Transverse colon (tissue), 4 donors: ENCODE results near the gene IGF2BP2. TPM values are rescaled to one million over a fixed set of nuclear protein-coding genes. Genes with fewer than 3 reads are reported as not detected.
A peak's percentile ranks its signal among the peaks of the same experiment; 100 is the strongest.

Experiments
- DNase-seq: peaks from one replicate; pipeline ENCODE4 v3.0.0-alpha.2; 2019
- H3K27ac ChIP-seq, 4 donors: fragments of 200-600 bp; sonication (generic); 2 replicates each; pipeline ENCODE4 v1.5.1; 2016 to 2018; ENCODE audit warnings: inconsistent platforms in 4 of 4
- H3K27me3 ChIP-seq: fragments of 200-600 bp; sonication (generic); 2 replicates; pipeline ENCODE4 v1.5.1; 2017; ENCODE audit warnings: inconsistent platforms
- H3K36me3 ChIP-seq, 4 donors: fragments of 200-600 bp; sonication (generic); 2 replicates each; pipeline ENCODE4 v1.5.1; 2017 to 2019; ENCODE audit warnings: inconsistent platforms in 4 of 4
- H3K4me1 ChIP-seq, 4 donors: fragments of 200-600 bp; sonication (generic); 2 replicates each; pipeline ENCODE4 v1.5.1; 2017 to 2020; ENCODE audit warnings: inconsistent platforms in 4 of 4
- H3K4me3 ChIP-seq, 4 donors: fragments of 200-600 bp; sonication (generic); 1 replicate in 1 of 4; 2 replicates in 3 of 4; pipeline versions ENCODE4 v1.5.1 to v1.6.1; 2017 to 2019; ENCODE audit warnings: inconsistent platforms in 4 of 4
- H3K9me3 ChIP-seq, 2 donors: fragments of 200-600 bp; sonication (generic); 2 replicates each; pipeline ENCODE4 v1.5.1; 2017 to 2019; ENCODE audit warnings: inconsistent platforms in 2 of 2
- CTCF ChIP-seq, 5 experiments: fragments of 200-600 bp in 3 of 5; fragments of 450-650 bp in 2 of 5; sonication (generic) in 3 of 5; IDR thresholded peaks; 1 replicate in 2 of 5; 2 replicates in 3 of 5; pipeline ENCODE4 v1.5.1; 2016 to 2017; ENCODE audit warnings: antibody characterized with exemption in 5 of 5, inconsistent platforms in 3 of 5, mild to moderate bottlenecking in 2 of 5, moderate library complexity in 1 of 5
- EP300 ChIP-seq: sonication (generic); formaldehyde crosslinking; IDR thresholded peaks from one replicate; pipeline ENCODE4 v1.6.1; 2017; ENCODE audit warnings: antibody characterized with exemption, low read depth
- POLR2A ChIP-seq: fragments of 450-650 bp; IDR thresholded peaks from one replicate; pipeline ENCODE4 v1.6.1; 2016; ENCODE audit warnings: antibody characterized with exemption, mild to moderate bottlenecking, moderate library complexity
- POLR2AphosphoS5 ChIP-seq, 3 donors: sonication (generic); formaldehyde crosslinking; IDR thresholded peaks; one replicate each; pipeline ENCODE4 v1.6.1; 2016; ENCODE audit warnings: antibody characterized with exemption in 3 of 3
- WGBS, 2 donors: methylation state at CpG; one replicate each; pipeline ENCODE4 v1.1.5; 2018; ENCODE audit warnings: low coverage in 1 of 2; 5-methylcytosine and 5-hydroxymethylcytosine counted together
- in situ Hi-C, 4 donors: fragments of 200-750 bp; cut with MboI; loops; one replicate each; pipeline versions ENCODE4 v1.15.0 to v1.15.1; 2017; ENCODE audit warnings: low sequenced_read_pairs in 3 of 4, low pct_ligation_motif_present in 1 of 4, low pct_unique_long_range_greater_than_20kb in 1 of 4
- intact Hi-C: fragments of 100-400 bp; cut with DNase I; formaldehyde crosslinking; loops from one replicate; pipeline ENCODE4 v1.15.1; 2023; ENCODE audit warnings: low total_unique reads
- total RNA-seq, 4 donors: library from RNA; depleted of rRNA; stranded (reverse); fragments of >200 nt; gene quantifications; one replicate each; pipeline ENCODE4 v1.1.0, GENCODE V29; 2016

Gene IGF2BP2
- total RNA-seq, 4 donors from 2014 or later, result 51.3 to 179 (median 82.9) TPM

GRCh38 chr3:185658943-185659342, 165.9 kb downstream of the IGF2BP2 start:
- TF ChIP-seq EP300, result no peak
- TF ChIP-seq CTCF (IDR thresholded peaks at IDR 0.05), result no peak
- no peak for TF ChIP-seq POLR2AphosphoS5 (IDR thresholded peaks at IDR 0.05)
- no peak for TF ChIP-seq POLR2A
- Histone ChIP-seq H3K4me3 (no peak overlapping the region), H3K4me1 (peaks cover 3 to 19% (median 17%) of the 10 kb centered on the region in 4 donors), H3K9me3 (no peaks in the 10 kb centered on the region), H3K36me3 (no peaks in the 10 kb centered on the region), H3K27ac (peak overlapping the region; percentile 24 to 66 (median 50)), H3K27me3 (no peaks in the 10 kb centered on the region)
- in situ Hi-C loops (no loop called here), intact Hi-C loops (no loop called here)
- 80 to 90% methylated on average over 1 of the region's 1 CpG for WGBS, 2 donors
- DNase-seq, result no peak

GRCh38 chr3:185658504-185658912, 166.3 kb downstream of the IGF2BP2 start:
- in situ Hi-C loops, result no loop called here
- intact Hi-C loops, result no loop called here
- Histone ChIP-seq H3K4me1 (peaks cover 3 to 19% (median 17%) of the 10 kb centered on the region in 4 donors), H3K27ac (peak overlapping the region; percentile 24 to 81 (median 57)), H3K36me3 (no peaks in the 10 kb centered on the region), H3K9me3 (no peaks in the 10 kb centered on the region), H3K4me3 (no peak overlapping the region), H3K27me3 (no peaks in the 10 kb centered on the region)
- peak in 2 of 3 donors; percentile 53 to 74 for TF ChIP-seq POLR2AphosphoS5 (IDR thresholded peaks at IDR 0.05)
- no peak for TF ChIP-seq CTCF (IDR thresholded peaks at IDR 0.05)
- peak; percentile 8 for TF ChIP-seq EP300
- peak; percentile 65 for DNase-seq
- 50 to 73% methylated on average over 3 to 8 of the region's 8 CpGs for WGBS, 2 donors

- in situ Hi-C loops (no loop called here), intact Hi-C loops (no loop called here)
- no peak for TF ChIP-seq POLR2A
- no peak for TF ChIP-seq POLR2AphosphoS5 (IDR thresholded peaks at IDR 0.05)
- TF ChIP-seq CTCF (IDR thresholded peaks at IDR 0.05), result no peak
- no peak for TF ChIP-seq EP300
- DNase-seq, result no peak
- WGBS, 2 donors, result 90% methylated on average over 15 of the region's 15 CpGs; no CpG with 5 or more reads in 1 of the 2 donors
- no peaks in the 10 kb centered on the region for H3K27me3 ChIP-seq
- H3K4me1 ChIP-seq, result peaks cover 3 to 19% (median 17%) of the 10 kb centered on the region in 4 donors
- no peaks in the 10 kb centered on the region for H3K36me3 ChIP-seq
- H3K27ac ChIP-seq, result peak overlapping the region; percentile 48 to 81 (median 58)
- no peaks in the 10 kb centered on the region for H3K9me3 ChIP-seq
- no peak overlapping the region for H3K4me3 ChIP-seq
Measured at GRCh38 chr3:185657691-185658503, 166.9 kb downstream of the IGF2BP2 start.

GRCh38 chr3:185657211-185657610, 167.6 kb downstream of the IGF2BP2 start:
- intact Hi-C loops (no loop called here), in situ Hi-C loops (no loop called here)
- Histone ChIP-seq H3K4me1 (peaks cover 3 to 19% (median 17%) of the 10 kb centered on the region in 4 donors), H3K27ac (peak overlapping the region; percentile 48 to 81 (median 58)), H3K27me3 (no peaks in the 10 kb centered on the region), H3K4me3 (no peak overlapping the region), H3K9me3 (no peaks in the 10 kb centered on the region), H3K36me3 (no peaks in the 10 kb centered on the region)
- no peak for TF ChIP-seq CTCF (IDR thresholded peaks at IDR 0.05)
- TF ChIP-seq EP300, result no peak
- TF ChIP-seq POLR2A, result no peak
- TF ChIP-seq POLR2AphosphoS5 (IDR thresholded peaks at IDR 0.05), result no peak
- WGBS, 2 donors, result 92% methylated on average over 12 of the region's 12 CpGs; no CpG with 5 or more reads in 1 of the 2 donors
- DNase-seq, result no peak
